ENCODE measurements around the gene MYO16. TPM values are rescaled to one million over a fixed set of nuclear protein-coding genes. Genes with fewer than 3 reads are reported as not detected.

Gene MYO16
- total RNA-seq, 4 donors from 2014 or later = under 0.01 to 0.21 TPM; not detected in 2

DNA sequence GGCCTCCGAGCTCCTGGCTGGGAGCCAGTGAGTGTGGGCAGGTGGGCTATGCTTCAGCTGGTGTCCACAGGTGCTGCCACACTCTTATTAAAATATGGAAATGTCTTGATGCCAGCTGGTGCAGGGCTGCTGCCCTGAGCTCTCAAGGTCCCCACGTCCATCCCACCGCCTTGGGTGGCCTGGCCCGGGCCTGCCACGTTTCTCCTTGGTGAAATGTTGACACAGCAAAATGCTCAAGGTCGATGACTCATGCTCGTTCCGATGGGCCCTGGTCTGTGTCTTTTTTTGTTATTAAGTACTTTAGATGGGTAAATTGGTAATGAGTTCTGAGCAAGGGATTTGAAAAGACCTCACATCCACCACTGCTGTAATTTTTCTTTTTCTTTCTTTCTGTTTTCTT lies 524.7 kb downstream of the MYO16 start:
- Histone ChIP-seq H3K9me3 (no peaks in the 10 kb centered on the region), H3K36me3 (no peaks in the 10 kb centered on the region), H3K4me3 (no peak overlapping the region), H3K27me3 (no peaks in the 10 kb centered on the region), H3K27ac (no peak overlapping the region), H3K4me1 (peaks cover 0 to 24% (median 0%) of the 10 kb centered on the region in 4 donors)
- no peak for TF ChIP-seq POLR2A (IDR thresholded peaks at IDR 0.05)
- no peak for TF ChIP-seq EP300 (IDR thresholded peaks at IDR 0.05)
- TF ChIP-seq, protein P1, sequence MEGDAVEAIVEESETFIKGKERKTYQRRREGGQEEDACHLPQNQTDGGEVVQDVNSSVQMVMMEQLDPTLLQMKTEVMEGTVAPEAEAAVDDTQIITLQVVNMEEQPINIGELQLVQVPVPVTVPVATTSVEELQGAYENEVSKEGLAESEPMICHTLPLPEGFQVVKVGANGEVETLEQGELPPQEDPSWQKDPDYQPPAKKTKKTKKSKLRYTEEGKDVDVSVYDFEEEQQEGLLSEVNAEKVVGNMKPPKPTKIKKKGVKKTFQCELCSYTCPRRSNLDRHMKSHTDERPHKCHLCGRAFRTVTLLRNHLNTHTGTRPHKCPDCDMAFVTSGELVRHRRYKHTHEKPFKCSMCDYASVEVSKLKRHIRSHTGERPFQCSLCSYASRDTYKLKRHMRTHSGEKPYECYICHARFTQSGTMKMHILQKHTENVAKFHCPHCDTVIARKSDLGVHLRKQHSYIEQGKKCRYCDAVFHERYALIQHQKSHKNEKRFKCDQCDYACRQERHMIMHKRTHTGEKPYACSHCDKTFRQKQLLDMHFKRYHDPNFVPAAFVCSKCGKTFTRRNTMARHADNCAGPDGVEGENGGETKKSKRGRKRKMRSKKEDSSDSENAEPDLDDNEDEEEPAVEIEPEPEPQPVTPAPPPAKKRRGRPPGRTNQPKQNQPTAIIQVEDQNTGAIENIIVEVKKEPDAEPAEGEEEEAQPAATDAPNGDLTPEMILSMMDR (IDR thresholded peaks at IDR 0.05) = no peak
- 73 to 78% methylated on average over 8 of the region's 8 CpGs for WGBS, 2 donors
- DNase-seq (ENCODE audit: low spot score in 2 of 2) = no peak

DNA sequence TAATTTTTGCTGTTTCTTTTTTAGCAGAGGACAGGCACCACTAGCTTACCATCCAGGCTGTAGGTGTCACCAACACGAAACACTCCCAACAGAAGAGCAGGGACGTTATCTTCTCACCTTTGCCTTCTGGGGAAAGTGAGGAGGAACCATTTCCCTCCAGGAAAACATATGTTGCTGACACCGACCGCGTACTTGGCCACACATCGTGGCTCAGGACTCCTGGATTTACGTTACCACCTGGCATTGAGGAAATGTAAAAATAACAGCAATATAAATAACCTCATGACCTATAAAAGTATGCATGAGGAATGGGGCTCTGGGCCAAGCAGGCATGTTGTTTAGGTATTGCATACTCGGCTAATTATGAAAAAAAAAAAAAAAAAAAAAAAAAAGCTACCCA lies 525.1 kb downstream of the MYO16 start:
- TF ChIP-seq, protein P1 (IDR thresholded peaks at IDR 0.05) = no peak
- no peak for TF ChIP-seq POLR2A (IDR thresholded peaks at IDR 0.05)
- TF ChIP-seq EP300 (IDR thresholded peaks at IDR 0.05) = no peak
- Histone ChIP-seq H3K4me1 (peaks cover 0 to 24% (median 0%) of the 10 kb centered on the region in 4 donors), H3K4me3 (no peak overlapping the region), H3K27ac (no peak overlapping the region), H3K27me3 (no peaks in the 10 kb centered on the region), H3K9me3 (no peaks in the 10 kb centered on the region), H3K36me3 (no peaks in the 10 kb centered on the region)
- DNase-seq (ENCODE audit: low spot score in 2 of 2) = no peak
- WGBS, 2 donors = 73 to 85% methylated on average over 8 of the region's 8 CpGs

DNA sequence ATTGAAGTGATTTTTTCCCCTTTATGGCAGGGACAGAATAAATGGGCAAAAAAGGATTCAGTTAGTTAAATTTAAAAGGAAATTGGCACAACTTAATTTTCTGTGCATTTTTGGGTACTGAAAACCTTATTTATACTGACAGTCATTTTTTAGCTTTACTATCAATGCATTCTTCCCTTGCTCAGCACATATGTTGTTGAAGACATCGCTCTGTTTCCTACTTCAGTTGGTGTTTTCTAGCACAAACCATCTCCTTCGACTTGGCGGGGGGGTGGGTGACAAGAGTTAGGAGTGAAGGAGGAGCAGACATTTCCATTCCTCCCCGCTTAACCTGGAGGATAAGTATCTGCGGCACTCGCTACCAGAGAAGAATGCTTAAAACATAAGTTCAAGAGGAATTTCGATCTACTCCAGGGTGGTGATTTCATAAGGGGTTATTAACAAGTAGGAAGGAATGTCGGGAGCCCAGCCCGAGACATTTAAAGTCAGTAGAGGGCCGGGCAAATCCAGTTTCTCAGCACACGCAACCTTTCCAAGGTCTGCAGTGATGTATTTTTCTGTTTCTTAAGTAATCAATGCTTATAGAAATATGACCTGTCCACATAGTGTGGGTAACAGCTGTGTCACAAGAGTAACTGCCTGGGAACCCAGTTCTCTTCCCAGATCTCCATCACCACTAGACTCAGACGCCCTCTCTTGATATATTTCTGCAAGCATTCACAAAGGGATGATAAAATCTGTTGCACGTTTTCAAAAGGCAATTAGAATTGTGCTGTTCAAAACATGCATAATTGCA lies 525.8 kb downstream of the MYO16 start:
- H3K27ac ChIP-seq = no peak overlapping the region
- H3K9me3 ChIP-seq = no peaks in the 10 kb centered on the region
- H3K4me3 ChIP-seq = peak overlapping the region in 1 of 4 donors; percentile 4
- DNase-seq (ENCODE audit: low spot score in 2 of 2) = no peak
- TF ChIP-seq, protein P1 (IDR thresholded peaks at IDR 0.05) = no peak
- TF ChIP-seq POLR2A (IDR thresholded peaks at IDR 0.05) (no peak), EP300 (IDR thresholded peaks at IDR 0.05) (no peak)
- peaks cover 0 to 24% (median 0%) of the 10 kb centered on the region in 4 donors for H3K4me1 ChIP-seq
- 42 to 49% methylated on average over 13 of the region's 13 CpGs for WGBS, 2 donors
- H3K36me3 ChIP-seq = no peaks in the 10 kb centered on the region
- H3K27me3 ChIP-seq = no peaks in the 10 kb centered on the region

DNA sequence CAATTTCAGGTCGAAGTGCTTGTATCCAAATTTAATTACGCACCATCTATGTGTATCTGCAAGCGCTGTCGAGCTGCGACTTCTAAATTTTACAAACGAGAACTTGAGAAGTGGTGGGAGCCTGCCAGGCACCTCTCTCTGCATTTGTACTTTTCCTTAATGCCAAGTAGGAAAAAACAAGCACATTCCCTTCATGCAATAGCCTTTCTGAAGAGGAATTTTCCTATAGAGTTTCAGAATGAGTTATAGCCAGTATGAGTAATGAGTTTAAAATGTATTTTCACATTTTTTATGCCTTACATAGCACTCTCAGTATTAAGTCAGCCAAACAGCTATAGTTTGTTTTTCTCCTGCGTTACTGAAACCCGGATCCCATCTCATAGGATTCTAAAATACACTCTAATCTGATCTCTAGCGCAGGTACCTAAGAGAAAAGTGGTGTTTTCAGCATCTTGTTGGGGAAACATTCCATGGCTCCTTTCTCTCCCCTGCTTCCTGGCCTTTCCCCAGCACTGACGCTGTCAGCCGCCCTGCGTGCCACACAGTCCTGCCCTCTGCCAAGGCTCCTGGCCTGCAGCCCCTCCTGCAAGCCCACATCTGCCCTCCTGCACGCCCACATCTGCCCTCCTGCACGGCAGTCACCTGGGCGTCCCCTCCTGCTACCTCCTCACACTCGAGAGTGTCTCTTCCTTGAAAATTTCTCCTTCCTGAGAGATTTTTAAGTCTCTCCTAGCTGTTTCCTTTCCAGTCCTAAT lies 526.9 kb downstream of the MYO16 start:
- no peak for TF ChIP-seq EP300 (IDR thresholded peaks at IDR 0.05)
- TF ChIP-seq POLR2A (IDR thresholded peaks at IDR 0.05) = no peak
- TF ChIP-seq, protein P1 (IDR thresholded peaks at IDR 0.05) = no peak

DNA sequence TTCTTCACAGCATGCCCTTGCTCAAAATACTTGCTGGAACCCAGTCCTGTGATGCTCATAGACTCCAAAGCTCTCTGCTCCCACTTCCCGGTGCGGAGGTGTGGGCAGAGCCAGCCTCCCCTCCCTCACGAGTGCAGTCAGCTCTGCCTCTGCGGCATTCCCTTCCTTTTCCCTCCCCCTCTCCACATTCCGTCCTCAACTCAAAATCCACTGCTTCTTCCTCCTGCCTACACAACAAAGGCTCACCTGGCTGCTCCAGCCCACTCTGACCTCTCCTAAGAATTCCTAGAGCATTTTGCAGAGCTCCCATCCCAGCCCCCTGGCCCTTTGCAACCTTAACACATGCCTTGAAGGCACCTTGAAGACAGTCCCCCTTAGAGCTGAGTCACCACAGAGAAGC lies 527.9 kb downstream of the MYO16 start:
- no peak for TF ChIP-seq POLR2A (IDR thresholded peaks at IDR 0.05)
- TF ChIP-seq EP300 (IDR thresholded peaks at IDR 0.05) = no peak
- TF ChIP-seq, protein P1 (IDR thresholded peaks at IDR 0.05) = no peak
- Histone ChIP-seq H3K9me3 (no peaks in the 10 kb centered on the region), H3K27ac (no peak overlapping the region), H3K36me3 (no peaks in the 10 kb centered on the region), H3K4me3 (no peak overlapping the region), H3K27me3 (no peaks in the 10 kb centered on the region), H3K4me1 (peaks cover 0 to 24% (median 0%) of the 10 kb centered on the region in 4 donors)
- WGBS, 2 donors = 63 to 75% methylated on average over 5 of the region's 5 CpGs
- no peak for DNase-seq (ENCODE audit: low spot score in 2 of 2)

More for the DNA sequence above, 526.9 kb downstream of the MYO16 start:
- no peaks in the 10 kb centered on the region for H3K9me3 ChIP-seq
- no peaks in the 10 kb centered on the region for H3K27me3 ChIP-seq
- no peak overlapping the region for H3K27ac ChIP-seq
- H3K4me1 ChIP-seq = peaks cover 0 to 24% (median 0%) of the 10 kb centered on the region in 4 donors
- 45 to 46% methylated on average over 16 of the region's 16 CpGs for WGBS, 2 donors
- H3K4me3 ChIP-seq = no peak overlapping the region
- no peak for DNase-seq (ENCODE audit: low spot score in 2 of 2)
- H3K36me3 ChIP-seq = no peaks in the 10 kb centered on the region

All from tibial nerve (tissue), 4 donors.